Measurements from ENCODE around the gene HOXD12. TPM values are rescaled to one million over a fixed set of nuclear protein-coding genes. Genes with fewer than 3 reads are reported as not detected.

Gene HOXD12
- total and polyA plus RNA-seq, 5 donors: not detected

DNA sequence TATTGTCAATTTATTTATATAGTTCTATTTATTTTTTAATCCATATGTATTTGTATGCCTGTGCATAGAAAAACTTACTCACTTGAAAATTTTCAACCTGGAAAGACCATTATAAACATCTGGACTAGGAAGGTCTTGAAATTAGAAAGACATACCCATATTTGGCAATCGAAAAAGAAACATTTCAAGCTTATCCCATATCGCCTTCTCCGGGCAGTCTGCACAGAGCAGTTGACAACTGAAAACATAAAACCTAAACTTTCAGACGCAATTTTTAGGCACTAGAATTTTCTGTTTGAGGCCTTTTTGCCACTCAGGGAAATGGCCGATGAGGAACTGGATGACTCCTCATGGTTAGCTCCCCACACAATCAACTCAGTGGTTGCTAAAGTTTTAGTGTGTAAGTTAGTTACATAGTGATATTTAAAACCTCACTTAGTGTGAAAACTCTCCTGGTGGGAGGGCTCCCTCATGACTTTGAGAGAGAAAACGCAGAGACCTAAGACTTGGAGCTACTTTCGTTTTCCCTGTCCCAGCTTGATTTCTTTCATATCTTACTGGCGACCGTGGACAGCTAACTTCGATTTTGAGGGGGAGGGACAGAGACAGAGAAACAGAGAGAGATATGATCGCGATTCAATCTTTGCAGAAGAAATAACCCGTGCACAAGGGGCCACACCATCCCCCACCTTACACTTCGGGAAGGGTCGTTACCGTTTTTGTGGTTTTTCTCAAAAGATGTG is 3.2 kb upstream of the HOXD12 start:
- H3K9me3 ChIP-seq (ENCODE audit: control insufficient read depth, low read length): no peaks in the 10 kb centered on the region
- 9% methylated on average over 16 of the region's 16 CpGs for WGBS
- ATAC-seq (no peak), DNase-seq (no peak)
- H3K27me3 ChIP-seq (ENCODE audit: control insufficient read depth, insufficient read depth): peaks cover 3% of the 10 kb centered on the region
- intact Hi-C loops (cut with DNase I): loop anchor here in 3 of 4 donors (5.0 to 10.0 kb wide), 3 partner anchors 412 to 724 kb away; no protein-coding TSS in a partner anchor
- peak overlapping the region; percentile 26 for H3K4me3 ChIP-seq (ENCODE audit: low read length)
- no peak overlapping the region for H3K27ac ChIP-seq (ENCODE audit: low read length)
- H3K4me1 ChIP-seq (ENCODE audit: control insufficient read depth, insufficient read depth, low read length): peaks cover 5% of the 10 kb centered on the region

GRCh38 chr2:176096986-176097819 is 2.4 kb upstream of the HOXD12 start:
- Histone ChIP-seq H3K4me1 (ENCODE audit: control insufficient read depth, insufficient read depth, low read length) (peaks cover 5% of the 10 kb centered on the region), H3K27me3 (ENCODE audit: control insufficient read depth, insufficient read depth) (peaks cover 3% of the 10 kb centered on the region), H3K9me3 (ENCODE audit: control insufficient read depth, low read length) (no peaks in the 10 kb centered on the region), H3K27ac (ENCODE audit: low read length) (no peak overlapping the region), H3K4me3 (ENCODE audit: low read length) (peak overlapping the region; percentile 26)
- DNase-seq (peak; percentile 56 to 86 (median 78)), ATAC-seq (peak; percentile 83 to 92)
- 2% methylated on average over 45 of the region's 45 CpGs for WGBS
- intact Hi-C loops (cut with DNase I): loop anchor here in 3 of 4 donors (5.0 to 10.0 kb wide), 3 partner anchors 412 to 725 kb away; no protein-coding TSS in a partner anchor

DNA sequence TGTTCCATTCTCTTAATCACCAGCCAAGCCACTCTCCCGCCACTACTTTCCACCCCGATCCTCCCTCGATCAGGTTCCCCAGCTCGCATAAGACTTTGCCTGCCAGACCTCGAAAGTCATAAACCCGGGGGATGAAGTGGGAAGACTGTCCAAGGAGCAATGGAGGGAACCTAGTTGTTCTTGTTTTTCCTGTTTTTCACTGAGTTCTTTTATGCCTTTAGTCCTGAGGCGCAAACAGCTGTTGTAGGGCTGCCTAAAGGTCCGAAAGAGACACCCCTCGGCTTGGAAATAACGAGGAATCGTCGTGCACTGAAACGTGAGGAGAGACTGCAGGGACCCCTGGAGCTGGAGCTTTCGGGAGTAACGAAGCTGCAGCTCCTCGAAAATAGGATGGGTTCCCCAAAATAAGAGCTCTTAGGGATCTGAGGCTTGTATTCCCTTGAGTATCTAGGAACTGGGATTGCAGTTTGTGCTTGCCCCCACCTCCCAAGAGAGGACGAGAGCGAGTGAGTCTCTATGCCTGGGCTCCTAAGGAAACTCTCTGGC is 1.7 kb upstream of the HOXD12 start:
- no peak overlapping the region for H3K27ac ChIP-seq (ENCODE audit: low read length)
- intact Hi-C loops (cut with DNase I): loop anchor here in 3 of 4 donors (5.0 to 10.0 kb wide), 3 partner anchors 413 to 726 kb away; no protein-coding TSS in a partner anchor
- WGBS: 2% methylated on average over 18 of the region's 18 CpGs
- H3K4me1 ChIP-seq (ENCODE audit: control insufficient read depth, insufficient read depth, low read length): peaks cover 5% of the 10 kb centered on the region
- no peak for ATAC-seq
- no peak overlapping the region for H3K4me3 ChIP-seq (ENCODE audit: low read length)
- DNase-seq: no peak
- peaks cover 3% of the 10 kb centered on the region for H3K27me3 ChIP-seq (ENCODE audit: control insufficient read depth, insufficient read depth)
- H3K9me3 ChIP-seq (ENCODE audit: control insufficient read depth, low read length): no peaks in the 10 kb centered on the region

DNA sequence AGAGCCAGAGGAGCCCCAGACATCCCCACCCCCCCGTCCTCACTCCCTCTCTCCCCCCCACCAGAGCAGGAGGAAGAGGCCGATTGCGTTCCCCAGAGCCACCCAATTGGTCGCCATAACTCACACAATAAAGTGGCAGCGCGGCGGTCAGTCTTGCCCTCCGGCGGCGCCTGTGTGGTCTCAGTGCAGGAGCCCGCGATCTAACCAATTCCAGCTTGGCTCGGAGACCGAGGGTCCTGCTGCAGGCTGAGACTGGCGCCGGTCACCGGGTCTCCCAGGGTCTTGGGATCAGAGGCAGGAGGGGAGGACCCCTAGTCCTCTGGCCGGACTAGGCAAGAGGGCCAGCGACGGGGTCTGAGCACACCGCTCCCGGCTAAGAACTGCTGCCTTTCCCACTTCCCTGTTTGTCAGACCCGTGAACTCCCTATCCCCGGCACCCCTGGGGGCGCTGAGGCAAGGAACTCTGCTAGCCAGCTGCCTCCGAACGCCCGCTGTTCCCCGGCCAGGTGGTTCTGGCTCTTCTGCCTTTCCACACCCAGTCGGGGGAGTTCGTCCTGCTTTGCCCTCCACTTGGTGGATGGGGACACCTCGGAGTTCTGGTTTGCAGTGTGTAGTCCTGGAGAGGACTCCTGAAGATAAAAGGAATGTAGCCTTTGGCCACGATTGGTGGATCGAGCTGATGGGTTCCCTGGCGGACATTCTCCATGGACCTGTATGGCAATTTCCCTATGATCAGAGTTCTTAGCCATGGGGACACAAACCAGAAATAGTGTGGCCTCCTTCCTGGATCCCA is 1.0 kb upstream of the HOXD12 start:
- WGBS: 3% methylated on average over 35 of the region's 35 CpGs
- Histone ChIP-seq H3K4me3 (ENCODE audit: low read length) (no peak overlapping the region), H3K4me1 (ENCODE audit: control insufficient read depth, insufficient read depth, low read length) (no peaks in the 10 kb centered on the region), H3K27ac (ENCODE audit: low read length) (no peak overlapping the region), H3K27me3 (ENCODE audit: control insufficient read depth, insufficient read depth) (peaks cover 3% of the 10 kb centered on the region), H3K9me3 (ENCODE audit: control insufficient read depth, low read length) (no peaks in the 10 kb centered on the region)
- DNase-seq: no peak
- no peak for ATAC-seq
- intact Hi-C loops (cut with DNase I): loop anchor here in 3 of 4 donors (5.0 to 10.0 kb wide), 3 partner anchors 414 to 726 kb away; no protein-coding TSS in a partner anchor

- Histone ChIP-seq H3K4me1 (ENCODE audit: control insufficient read depth, insufficient read depth, low read length) (no peaks in the 10 kb centered on the region), H3K4me3 (ENCODE audit: low read length) (no peak overlapping the region), H3K27ac (ENCODE audit: low read length) (no peak overlapping the region), H3K27me3 (ENCODE audit: control insufficient read depth, insufficient read depth) (peaks cover 3% of the 10 kb centered on the region), H3K9me3 (ENCODE audit: control insufficient read depth, low read length) (no peaks in the 10 kb centered on the region)
- intact Hi-C loops (cut with DNase I): loop anchor here in 3 of 4 donors (5.0 to 10.0 kb wide), 3 partner anchors 414 to 727 kb away; no protein-coding TSS in a partner anchor
- DNase-seq (no peak), ATAC-seq (no peak)
- 4% methylated on average over 30 of the region's 30 CpGs for WGBS
These were observed 352 bp upstream of the HOXD12 start for GRCh38 chr2:176099159-176099727.

- Histone ChIP-seq H3K9me3 (ENCODE audit: control insufficient read depth, low read length) (no peaks in the 10 kb centered on the region), H3K27me3 (ENCODE audit: control insufficient read depth, insufficient read depth) (peaks cover under 1% of the 10 kb centered on the region), H3K4me1 (ENCODE audit: control insufficient read depth, insufficient read depth, low read length) (no peaks in the 10 kb centered on the region), H3K4me3 (ENCODE audit: low read length) (no peak overlapping the region), H3K27ac (ENCODE audit: low read length) (no peak overlapping the region)
- intact Hi-C loops (cut with DNase I): no loop called here
- ATAC-seq: no peak
- DNase-seq: no peak
- 9% methylated on average over 28 of the region's 28 CpGs for WGBS
These were observed 1.0 kb downstream of the HOXD12 start for GRCh38 chr2:176100547-176101140.

GRCh38 chr2:176101216-176101830 is 1.7 kb downstream of the HOXD12 start:
- H3K27me3 ChIP-seq (ENCODE audit: control insufficient read depth, insufficient read depth): no peaks in the 10 kb centered on the region
- intact Hi-C loops (cut with DNase I): no loop called here
- DNase-seq (no peak), ATAC-seq (no peak)
- H3K27ac ChIP-seq (ENCODE audit: low read length): no peak overlapping the region
- no peak overlapping the region for H3K4me3 ChIP-seq (ENCODE audit: low read length)
- 6% methylated on average over 2 of the region's 2 CpGs for WGBS
- H3K9me3 ChIP-seq (ENCODE audit: control insufficient read depth, low read length): no peaks in the 10 kb centered on the region
- H3K4me1 ChIP-seq (ENCODE audit: control insufficient read depth, insufficient read depth, low read length): no peaks in the 10 kb centered on the region

DNA sequence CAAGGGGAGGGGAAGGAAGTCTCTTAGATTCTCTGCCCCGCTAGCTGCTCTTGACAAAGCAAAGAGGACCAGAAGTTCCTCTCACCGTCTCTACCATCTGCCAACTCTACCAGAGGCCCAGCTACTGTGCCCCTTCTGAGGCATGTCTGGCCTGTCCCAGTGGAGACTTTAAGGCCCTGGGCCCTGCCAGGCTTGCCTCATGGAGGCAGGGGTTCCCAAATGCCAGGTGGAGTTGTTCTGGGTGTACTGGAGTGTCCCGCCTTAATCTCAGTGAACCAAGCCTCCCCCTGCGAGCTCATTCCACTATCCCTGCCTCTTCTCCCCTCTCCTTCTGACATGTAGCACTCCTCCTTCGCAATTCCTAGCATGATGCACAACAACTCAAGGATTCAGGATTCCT is 2.2 kb downstream of the HOXD12 start:
- Histone ChIP-seq H3K27me3 (ENCODE audit: control insufficient read depth, insufficient read depth) (no peaks in the 10 kb centered on the region), H3K4me3 (ENCODE audit: low read length) (no peak overlapping the region), H3K9me3 (ENCODE audit: control insufficient read depth, low read length) (no peaks in the 10 kb centered on the region), H3K4me1 (ENCODE audit: control insufficient read depth, insufficient read depth, low read length) (no peaks in the 10 kb centered on the region), H3K27ac (ENCODE audit: low read length) (no peak overlapping the region)
- DNase-seq (no peak), ATAC-seq (no peak)
- WGBS: 29% methylated on average over 5 of the region's 5 CpGs
- intact Hi-C loops (cut with DNase I): no loop called here

GRCh38 chr2:176102309-176102866 is 2.8 kb downstream of the HOXD12 start:
- no peak overlapping the region for H3K27ac ChIP-seq (ENCODE audit: low read length)
- no peak overlapping the region for H3K4me3 ChIP-seq (ENCODE audit: low read length)
- no peaks in the 10 kb centered on the region for H3K27me3 ChIP-seq (ENCODE audit: control insufficient read depth, insufficient read depth)
- no peaks in the 10 kb centered on the region for H3K4me1 ChIP-seq (ENCODE audit: control insufficient read depth, insufficient read depth, low read length)
- H3K9me3 ChIP-seq (ENCODE audit: control insufficient read depth, low read length): no peaks in the 10 kb centered on the region
- DNase-seq: no peak
- ATAC-seq: no peak
- intact Hi-C loops (cut with DNase I): no loop called here
- WGBS: 17% methylated on average over 7 of the region's 7 CpGs

Data from right cardiac atrium (tissue), 5 donors.